Suprapubic skin (tissue), 4 donors: ENCODE measurements around the gene CBX2. TPM values are rescaled to one million over a fixed set of nuclear protein-coding genes. Genes with fewer than 3 reads are reported as not detected.

Experiments
- DNase-seq, 2 donors: peaks; one replicate each; pipeline ENCODE4 v3.0.0-alpha.2; 2019; ENCODE audit warnings: low spot score in 2 of 2
- H3K27ac ChIP-seq: fragments of 200-600 bp; sonication (generic); one replicate; pipeline ENCODE4 v1.5.1; 2019
- H3K27me3 ChIP-seq: fragments of 200-600 bp; sonication (generic); one replicate; pipeline ENCODE4 v1.5.1; 2019
- H3K36me3 ChIP-seq: fragments of 200-600 bp; sonication (generic); one replicate; pipeline ENCODE4 v1.5.1; 2019
- H3K4me1 ChIP-seq: fragments of 200-600 bp; sonication (generic); one replicate; pipeline ENCODE4 v1.5.1; 2019
- H3K4me3 ChIP-seq: fragments of 200-600 bp; sonication (generic); one replicate; pipeline ENCODE4 v1.5.1; 2019; ENCODE audit warnings: mild to moderate bottlenecking
- H3K9me3 ChIP-seq: fragments of 200-600 bp; sonication (generic); one replicate; pipeline ENCODE4 v1.5.1; 2019
- EP300 ChIP-seq: sonication (generic); formaldehyde crosslinking; IDR thresholded peaks from one replicate; pipeline ENCODE4 v1.6.1; 2017; ENCODE audit warnings: antibody characterized with exemption
- POLR2A ChIP-seq, 2 donors: fragments of 450-650 bp; IDR thresholded peaks; one replicate each; pipeline ENCODE4 v1.6.1; 2017; ENCODE audit warnings: antibody characterized with exemption in 2 of 2, mild to moderate bottlenecking in 2 of 2, moderate library complexity in 2 of 2
- POLR2AphosphoS5 ChIP-seq, 3 donors: sonication (generic); formaldehyde crosslinking; IDR thresholded peaks; one replicate each; pipeline ENCODE4 v1.6.1; 2017; ENCODE audit warnings: antibody characterized with exemption in 3 of 3
- WGBS: methylation state at CpG from one replicate; pipeline ENCODE4 v1.1.5; 2018; 5-methylcytosine and 5-hydroxymethylcytosine counted together
- total RNA-seq, 4 donors: library from RNA; depleted of rRNA; stranded (reverse); fragments of >200 nt; gene quantifications; one replicate each; pipeline ENCODE4 v1.1.0, GENCODE V29; 2016
- TF ChIP-seq, protein P1 (sequence below), 2 donors: fragments of 200-600 bp in 1 of 2; fragments of 450-650 bp in 1 of 2; sonication (generic) in 1 of 2; IDR thresholded peaks; one replicate each; pipeline ENCODE4 v1.5.1; 2016 to 2019; ENCODE audit warnings: antibody characterized with exemption in 2 of 2, mild to moderate bottlenecking in 1 of 2, moderate library complexity in 1 of 2

Gene CBX2
- total RNA-seq, 4 donors from 2014 or later = 2.2 to 7.0 (median 5.2) TPM

DNA sequence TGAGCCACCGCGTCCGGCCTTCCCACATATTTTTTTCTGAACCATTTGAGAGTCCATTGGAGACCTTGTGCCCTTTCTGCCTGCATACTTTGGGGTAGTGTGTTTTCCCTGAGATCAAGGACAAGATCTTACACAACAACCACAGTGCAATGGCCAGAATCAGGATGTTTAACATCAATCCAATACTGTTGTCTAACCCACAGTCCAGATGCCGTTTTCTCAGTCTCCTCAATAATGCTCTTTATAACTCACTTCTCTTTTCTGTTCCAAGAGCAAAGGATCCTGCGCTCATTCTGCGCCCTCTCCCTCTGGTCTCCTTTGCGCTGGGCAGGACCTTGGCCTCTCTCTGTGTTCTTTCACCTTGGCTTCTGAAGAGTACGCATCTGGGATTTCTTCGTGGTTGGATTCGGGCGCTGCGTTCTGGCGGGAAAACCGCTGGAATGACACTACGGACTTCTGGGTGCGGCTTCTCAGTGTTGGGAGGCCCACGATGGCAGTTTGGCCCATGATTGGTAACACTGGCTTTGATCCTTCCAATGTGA lies 44.7 kb downstream of the CBX2 start:
- Histone ChIP-seq H3K36me3 (no peaks in the 10 kb centered on the region), H3K27ac (no peak overlapping the region), H3K9me3 (no peaks in the 10 kb centered on the region), H3K27me3 (peaks cover 15% of the 10 kb centered on the region), H3K4me1 (no peaks in the 10 kb centered on the region), H3K4me3 (no peak overlapping the region)
- TF ChIP-seq POLR2A (IDR thresholded peaks at IDR 0.05) (no peak), POLR2AphosphoS5 (IDR thresholded peaks at IDR 0.05) (no peak), EP300 (no peak)
- TF ChIP-seq, protein P1, sequence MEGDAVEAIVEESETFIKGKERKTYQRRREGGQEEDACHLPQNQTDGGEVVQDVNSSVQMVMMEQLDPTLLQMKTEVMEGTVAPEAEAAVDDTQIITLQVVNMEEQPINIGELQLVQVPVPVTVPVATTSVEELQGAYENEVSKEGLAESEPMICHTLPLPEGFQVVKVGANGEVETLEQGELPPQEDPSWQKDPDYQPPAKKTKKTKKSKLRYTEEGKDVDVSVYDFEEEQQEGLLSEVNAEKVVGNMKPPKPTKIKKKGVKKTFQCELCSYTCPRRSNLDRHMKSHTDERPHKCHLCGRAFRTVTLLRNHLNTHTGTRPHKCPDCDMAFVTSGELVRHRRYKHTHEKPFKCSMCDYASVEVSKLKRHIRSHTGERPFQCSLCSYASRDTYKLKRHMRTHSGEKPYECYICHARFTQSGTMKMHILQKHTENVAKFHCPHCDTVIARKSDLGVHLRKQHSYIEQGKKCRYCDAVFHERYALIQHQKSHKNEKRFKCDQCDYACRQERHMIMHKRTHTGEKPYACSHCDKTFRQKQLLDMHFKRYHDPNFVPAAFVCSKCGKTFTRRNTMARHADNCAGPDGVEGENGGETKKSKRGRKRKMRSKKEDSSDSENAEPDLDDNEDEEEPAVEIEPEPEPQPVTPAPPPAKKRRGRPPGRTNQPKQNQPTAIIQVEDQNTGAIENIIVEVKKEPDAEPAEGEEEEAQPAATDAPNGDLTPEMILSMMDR (IDR thresholded peaks at IDR 0.05) = no peak
- DNase-seq = no peak
- 89% methylated on average over 17 of the region's 17 CpGs for WGBS

DNA sequence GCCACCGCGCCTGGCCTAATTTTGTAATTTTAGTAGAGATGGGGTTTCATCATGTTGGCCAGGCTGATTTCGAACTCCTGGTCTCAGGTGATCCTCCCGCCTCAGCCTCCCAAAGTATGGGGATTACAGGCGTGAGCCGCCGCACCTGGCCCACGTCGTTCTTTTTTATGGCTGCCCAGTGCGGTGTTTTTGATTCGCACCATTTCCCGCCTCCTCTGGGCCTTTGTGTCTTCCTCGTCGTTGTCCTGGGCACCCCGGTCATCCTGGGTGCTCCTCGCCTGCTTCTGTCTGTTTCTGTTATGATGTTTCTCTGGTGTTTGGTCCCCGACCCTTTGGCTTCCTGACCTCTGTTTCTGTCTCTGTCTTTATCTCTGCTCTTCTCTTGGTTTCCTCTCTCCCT lies 46.3 kb downstream of the CBX2 start:
- WGBS = 92% methylated on average over 15 of the region's 17 CpGs
- no peak for DNase-seq
- Histone ChIP-seq H3K27me3 (peaks cover 3% of the 10 kb centered on the region), H3K9me3 (no peaks in the 10 kb centered on the region), H3K4me3 (no peak overlapping the region), H3K27ac (no peak overlapping the region), H3K4me1 (no peaks in the 10 kb centered on the region), H3K36me3 (no peaks in the 10 kb centered on the region)
- TF ChIP-seq POLR2AphosphoS5 (IDR thresholded peaks at IDR 0.05) (no peak), POLR2A (IDR thresholded peaks at IDR 0.05) (no peak), EP300 (no peak)
- TF ChIP-seq, protein P1 (IDR thresholded peaks at IDR 0.05) = no peak

DNA sequence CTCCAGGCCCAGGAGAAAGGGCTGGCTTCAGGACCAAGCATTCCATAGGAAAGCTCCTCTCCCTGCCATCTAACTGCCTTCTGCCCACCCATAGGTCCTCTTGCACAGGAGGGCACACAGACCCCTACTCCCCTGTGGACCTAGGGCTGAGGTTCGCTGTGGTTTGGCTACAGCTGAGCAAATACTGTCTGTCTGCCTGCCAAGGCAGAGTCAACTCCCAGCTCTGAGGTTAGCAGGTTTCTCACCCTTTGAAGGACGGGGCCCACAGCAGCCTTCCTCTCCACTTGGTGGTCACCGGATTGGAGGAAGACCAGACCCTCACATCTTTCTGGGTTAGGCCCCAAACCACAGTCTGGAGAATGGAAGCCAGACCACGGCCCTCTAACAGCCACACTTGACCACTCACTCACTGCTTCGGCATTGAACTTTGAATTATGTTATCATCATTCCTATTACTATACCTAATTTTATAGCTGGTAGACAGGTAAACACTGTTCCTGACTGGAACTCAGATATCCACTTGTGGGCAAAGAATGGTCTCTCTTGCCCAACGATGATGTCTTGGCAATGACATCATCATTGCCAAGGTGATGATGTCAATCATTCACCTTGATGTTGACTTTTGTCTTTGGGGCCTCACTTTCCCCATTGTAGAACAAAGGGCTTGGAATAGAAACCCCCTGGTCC lies 47.1 kb downstream of the CBX2 start:
- 87% methylated on average over 4 of the region's 6 CpGs for WGBS
- no peaks in the 10 kb centered on the region for H3K36me3 ChIP-seq
- no peak for DNase-seq
- no peaks in the 10 kb centered on the region for H3K27me3 ChIP-seq
- H3K27ac ChIP-seq = no peak overlapping the region
- H3K9me3 ChIP-seq = no peaks in the 10 kb centered on the region
- H3K4me3 ChIP-seq = no peak overlapping the region
- H3K4me1 ChIP-seq = no peaks in the 10 kb centered on the region
- TF ChIP-seq POLR2AphosphoS5 (IDR thresholded peaks at IDR 0.05) (no peak), EP300 (no peak), POLR2A (IDR thresholded peaks at IDR 0.05) (no peak)
- TF ChIP-seq, protein P1 (IDR thresholded peaks at IDR 0.05) = no peak

DNA sequence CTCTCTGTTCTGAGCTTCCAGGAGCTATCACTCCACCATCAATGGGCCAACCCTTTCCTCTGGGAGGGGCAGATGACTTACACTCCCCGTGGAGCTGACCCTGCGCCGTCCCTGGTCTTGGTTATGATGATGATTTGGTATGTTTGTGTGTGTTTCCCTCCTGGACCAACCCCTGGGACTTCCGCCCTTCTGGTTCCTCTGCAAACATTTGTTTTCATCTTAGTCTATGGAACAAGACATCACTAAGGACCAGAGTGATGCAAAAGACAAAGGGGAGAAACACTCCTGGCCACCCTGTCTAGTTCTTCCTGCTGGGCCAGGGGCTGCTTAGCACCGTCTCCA lies 47.6 kb downstream of the CBX2 start:
- Histone ChIP-seq H3K27ac (no peak overlapping the region), H3K4me1 (peaks cover 2% of the 10 kb centered on the region), H3K9me3 (no peaks in the 10 kb centered on the region), H3K27me3 (no peaks in the 10 kb centered on the region), H3K36me3 (no peaks in the 10 kb centered on the region), H3K4me3 (no peak overlapping the region)
- no peak for DNase-seq
- WGBS = 90% methylated on average over 4 of the region's 5 CpGs
- TF ChIP-seq, protein P1 (IDR thresholded peaks at IDR 0.05) = no peak
- TF ChIP-seq EP300 (no peak), POLR2AphosphoS5 (IDR thresholded peaks at IDR 0.05) (no peak), POLR2A (IDR thresholded peaks at IDR 0.05) (no peak)

DNA sequence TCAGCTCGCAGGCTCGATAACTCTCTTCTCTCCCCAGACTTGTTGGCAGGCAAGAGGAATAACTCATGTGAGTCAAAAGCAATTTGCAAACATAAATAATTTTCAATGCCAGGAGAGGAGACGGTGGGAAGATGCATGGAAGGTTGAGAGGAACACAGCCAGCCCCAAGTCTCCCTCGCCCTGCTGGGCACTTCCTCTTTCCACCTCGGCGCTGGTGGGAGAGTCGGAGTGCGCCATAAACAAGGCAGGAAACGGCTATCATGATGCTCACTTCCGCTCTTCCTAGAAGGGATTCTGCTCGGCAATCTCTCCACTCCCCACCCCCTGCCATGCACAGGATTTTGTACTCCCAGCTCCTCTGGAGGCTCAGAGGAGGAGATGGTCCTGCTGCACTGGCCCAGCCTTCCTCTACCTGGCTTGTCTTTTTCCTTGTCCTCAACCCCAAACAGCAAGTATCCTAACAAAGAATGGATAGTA lies 48.3 kb downstream of the CBX2 start:
- no peaks in the 10 kb centered on the region for H3K36me3 ChIP-seq
- DNase-seq = no peak
- TF ChIP-seq POLR2A (IDR thresholded peaks at IDR 0.05) (no peak), EP300 (no peak), POLR2AphosphoS5 (IDR thresholded peaks at IDR 0.05) (no peak)
- TF ChIP-seq, protein P1 (IDR thresholded peaks at IDR 0.05) = no peak
- no peaks in the 10 kb centered on the region for H3K27me3 ChIP-seq
- no peak overlapping the region for H3K27ac ChIP-seq
- 54% methylated on average over 11 of the region's 11 CpGs for WGBS
- H3K4me1 ChIP-seq = peaks cover 7% of the 10 kb centered on the region
- no peak overlapping the region for H3K4me3 ChIP-seq
- H3K9me3 ChIP-seq = no peaks in the 10 kb centered on the region
